HUES48 (cell line): ENCODE results near the gene MS4A14.
"Not testable (repeated sequence)": the region's sequence is repeated elsewhere in the genome, so short reads cannot be mapped to it uniquely, and the experiment has no call there.

Source experiments
- H3K27ac ChIP-seq: one replicate; pipeline ENCODE4 v1.7.0; 2013; ENCODE audit warnings: low read depth, low read length, inconsistent platforms
- H3K27me3 ChIP-seq: 2 replicates; pipeline ENCODE4 v1.6.1; 2013; ENCODE audit warnings: mild to moderate bottlenecking, low read length; ENCODE audit not compliant: control insufficient read depth, insufficient read depth
- H3K36me3 ChIP-seq: 2 replicates; pipeline ENCODE4 v1.6.1; 2013; ENCODE audit warnings: low read length; ENCODE audit not compliant: control insufficient read depth, insufficient read depth
- H3K4me1 ChIP-seq: 2 replicates; pipeline ENCODE4 v1.6.1; 2013; ENCODE audit warnings: mild to moderate bottlenecking, low read length; ENCODE audit not compliant: control insufficient read depth, insufficient read depth
- H3K4me3 ChIP-seq: 2 replicates; pipeline ENCODE4 v1.5.1; 2013; ENCODE audit warnings: mild to moderate bottlenecking, low read depth, low read length
- H3K9ac ChIP-seq: 2 replicates; pipeline ENCODE4 v1.6.1; 2013; ENCODE audit warnings: mild to moderate bottlenecking, low read depth, low read length, moderate library complexity
- H3K9me3 ChIP-seq: 2 replicates; pipeline ENCODE4 v1.6.1; 2013; ENCODE audit warnings: low read length; ENCODE audit not compliant: control insufficient read depth, insufficient read depth

Gene MS4A14

DNA sequence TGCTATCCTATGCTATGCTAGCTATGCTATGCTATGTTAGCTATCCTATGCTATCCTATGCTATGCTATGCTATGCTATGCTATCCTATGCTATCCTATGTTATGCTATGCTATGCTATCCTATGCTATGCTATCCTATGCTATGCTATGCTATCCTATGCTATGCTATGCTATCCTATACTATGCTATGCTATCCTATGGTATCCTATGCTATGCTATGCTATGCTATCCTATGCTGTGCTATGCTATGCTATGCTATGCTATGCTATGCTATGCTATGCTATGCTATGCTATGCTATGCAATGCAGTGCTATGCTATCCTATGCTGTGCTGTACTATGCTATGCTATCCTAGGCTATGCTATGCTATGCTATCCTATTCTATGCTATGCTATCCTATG, 50.8 kb downstream of the MS4A14 start:
- no peaks in the 10 kb centered on the region for H3K36me3 ChIP-seq
- H3K27ac ChIP-seq = no peak overlapping the region
- H3K4me3 ChIP-seq = no peak overlapping the region
- peaks cover 19% of the 10 kb centered on the region; the same call in 1 of the 2 replicates for H3K9me3 ChIP-seq
- no peaks in the 10 kb centered on the region for H3K4me1 ChIP-seq
- no peak overlapping the region for H3K9ac ChIP-seq
- no peaks in the 10 kb centered on the region for H3K27me3 ChIP-seq

DNA sequence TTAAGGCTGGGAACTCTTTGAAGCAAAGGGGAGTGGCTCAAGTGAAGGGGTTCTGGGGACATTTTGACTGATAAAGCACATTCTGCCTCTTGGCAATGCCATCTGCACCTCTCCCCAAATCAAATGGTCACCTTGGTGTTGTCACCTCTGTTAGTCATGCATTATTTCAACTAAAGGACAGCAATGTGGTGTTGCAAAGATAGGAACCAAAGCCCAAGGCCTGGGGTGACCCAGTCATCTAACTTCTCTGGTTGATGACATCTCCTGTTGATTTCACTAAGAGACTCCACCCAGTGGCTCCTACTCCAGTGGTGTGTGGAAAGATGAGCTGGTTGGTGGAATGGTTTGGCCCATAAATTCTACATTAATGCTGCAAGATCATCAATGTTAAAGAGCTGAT, 51.6 kb downstream of the MS4A14 start:
- no peak overlapping the region for H3K27ac ChIP-seq
- H3K36me3 ChIP-seq = no peaks in the 10 kb centered on the region
- no peaks in the 10 kb centered on the region for H3K4me1 ChIP-seq
- no peaks in the 10 kb centered on the region for H3K27me3 ChIP-seq
- peaks cover 23% of the 10 kb centered on the region; the same call in 1 of the 2 replicates for H3K9me3 ChIP-seq
- no peak overlapping the region for H3K4me3 ChIP-seq
- H3K9ac ChIP-seq = no peak overlapping the region

DNA sequence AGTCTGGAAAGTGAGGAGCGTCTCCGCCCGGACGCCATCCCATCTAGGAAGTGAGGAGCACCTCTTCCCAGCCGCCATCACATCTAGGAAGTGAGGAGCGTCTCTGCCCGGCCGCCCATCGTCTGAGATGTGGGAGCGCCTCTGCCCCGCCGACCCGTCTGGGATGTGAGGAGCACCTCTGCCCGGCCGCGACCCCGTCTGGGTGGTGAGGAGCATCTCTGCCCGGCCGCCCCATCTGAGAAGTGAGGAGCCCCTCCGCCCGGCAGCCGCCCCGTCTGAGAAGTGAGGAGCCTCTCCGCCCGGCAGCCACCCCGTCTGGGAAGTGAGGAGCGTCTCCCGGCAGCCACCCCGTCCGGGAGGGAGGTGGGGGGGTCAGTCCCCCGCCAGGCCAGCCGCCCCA, 54.9 kb downstream of the MS4A14 start:
- not testable (repeated sequence) for H3K9ac ChIP-seq, H3K36me3 ChIP-seq, H3K4me1 ChIP-seq, H3K4me3 ChIP-seq, H3K27me3 ChIP-seq, H3K27ac ChIP-seq
- peaks cover 23% of the 10 kb centered on the region for H3K9me3 ChIP-seq

DNA sequence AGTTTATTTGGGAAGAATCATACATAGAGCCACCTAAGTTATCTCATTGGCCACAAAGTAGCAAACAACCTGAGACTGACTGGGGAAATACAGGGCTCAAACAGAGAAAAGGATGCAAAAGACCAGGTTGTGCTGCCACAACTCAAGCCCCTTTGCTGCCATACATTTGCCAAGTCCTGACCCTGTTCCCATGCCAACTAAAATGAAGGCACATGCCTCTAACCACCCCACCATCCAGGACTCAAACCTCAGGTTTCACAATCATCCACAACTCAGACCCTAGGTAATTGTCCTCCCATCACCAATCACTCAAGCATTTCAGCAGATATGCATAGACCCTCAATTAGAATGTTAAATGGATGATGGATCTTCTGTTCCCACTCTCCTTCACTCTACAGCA, 58.0 kb downstream of the MS4A14 start:
- H3K9me3 ChIP-seq = peaks cover 12% of the 10 kb centered on the region; the same call in 1 of the 2 replicates
- H3K9ac ChIP-seq = no peak overlapping the region
- H3K36me3 ChIP-seq = no peaks in the 10 kb centered on the region
- no peak overlapping the region for H3K4me3 ChIP-seq
- no peaks in the 10 kb centered on the region for H3K27me3 ChIP-seq
- H3K4me1 ChIP-seq = no peaks in the 10 kb centered on the region
- no peak overlapping the region for H3K27ac ChIP-seq

DNA sequence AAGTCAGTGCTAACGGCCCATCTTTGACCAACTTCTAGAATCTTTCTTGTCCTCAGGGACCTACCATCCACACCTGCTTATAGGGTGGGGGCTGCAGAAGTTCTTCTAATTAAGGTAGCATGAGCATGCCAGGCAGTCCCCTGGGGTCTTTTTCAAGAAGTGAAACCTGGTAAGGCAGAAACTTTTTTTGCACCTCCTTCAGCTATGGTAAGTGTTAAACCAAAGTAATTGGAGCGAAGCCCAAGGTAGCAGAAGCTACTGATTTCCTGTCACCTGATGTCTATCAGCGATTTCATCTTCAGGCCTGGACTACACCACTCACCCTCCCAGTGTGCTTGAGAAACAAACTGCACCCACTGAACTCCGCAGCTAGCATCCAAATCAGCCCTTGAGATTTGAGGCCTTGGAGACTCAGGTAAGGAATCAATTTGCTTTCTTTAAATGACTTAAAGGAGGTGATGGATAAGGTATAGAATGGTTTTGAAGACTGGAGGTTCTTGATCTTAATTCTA, 59.3 kb downstream of the MS4A14 start, which contains the start of gene MS4A1:
MS4A1 (plus strand) TSS at position 317 of the 512 bp plus-strand sequence. CDS start 6,528 bp downstream, outside the sequence.
- Histone ChIP-seq H3K36me3 (no peaks in the 10 kb centered on the region), H3K9ac (no peak within 1 kb of the TSS), H3K27me3 (no peaks in the 10 kb centered on the region), H3K4me1 (no peaks in the 10 kb centered on the region), H3K9me3 (peaks cover 4% of the 10 kb centered on the region; the same call in 1 of the 2 replicates), H3K4me3 (no peak within 1 kb of the TSS), H3K27ac (no peak within 1 kb of the TSS)

DNA sequence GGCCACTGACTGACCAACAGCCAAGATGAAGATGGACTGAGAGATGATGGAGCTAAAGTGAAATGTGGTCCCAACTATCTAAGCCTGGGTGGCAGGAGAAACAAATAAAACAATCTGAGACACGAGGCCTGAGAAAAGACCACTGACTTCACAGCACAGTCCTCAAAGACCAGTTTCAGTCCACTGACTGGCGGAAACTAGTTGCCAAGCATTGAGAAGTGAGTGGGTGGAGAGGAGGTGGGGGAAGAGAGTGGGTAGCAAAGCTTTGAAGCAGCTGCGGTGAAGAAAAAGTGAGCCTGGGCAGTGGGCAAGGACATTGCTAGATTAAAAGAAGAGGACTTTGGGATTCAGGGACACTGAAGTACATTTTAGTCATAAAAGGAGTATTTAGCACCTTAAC, 61.3 kb downstream of the MS4A14 start:
- H3K27me3 ChIP-seq = no peaks in the 10 kb centered on the region
- H3K4me3 ChIP-seq = no peak overlapping the region
- no peak overlapping the region for H3K9ac ChIP-seq
- peaks cover 3% of the 10 kb centered on the region; the same call in 1 of the 2 replicates for H3K9me3 ChIP-seq
- H3K36me3 ChIP-seq = no peaks in the 10 kb centered on the region
- no peak overlapping the region for H3K27ac ChIP-seq
- no peaks in the 10 kb centered on the region for H3K4me1 ChIP-seq

DNA sequence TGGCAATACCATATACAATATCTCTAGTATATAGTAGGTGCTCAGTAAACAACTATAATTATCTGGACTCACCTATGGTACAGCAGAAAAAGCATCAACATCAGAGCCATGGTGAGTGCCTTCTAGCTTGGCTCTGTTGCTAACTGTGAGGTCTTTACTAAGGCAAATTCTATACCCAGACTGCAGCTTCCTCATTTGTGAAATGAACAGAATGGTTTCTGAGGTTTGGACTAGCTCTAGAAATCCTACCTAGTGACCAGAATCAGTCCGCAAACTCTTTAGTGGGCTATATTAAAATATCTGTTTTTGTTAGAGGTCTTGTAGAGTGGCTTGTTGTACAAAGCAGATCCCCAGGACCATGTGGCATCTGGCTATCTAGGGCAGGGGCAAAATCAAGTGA, 63.1 kb downstream of the MS4A14 start:
- Histone ChIP-seq H3K9ac (no peak overlapping the region), H3K9me3 (no peaks in the 10 kb centered on the region; the same call in 1 of the 2 replicates)

More for the DNA sequence above, 63.1 kb downstream of the MS4A14 start:
- Histone ChIP-seq H3K4me3 (no peak overlapping the region), H3K4me1 (no peaks in the 10 kb centered on the region), H3K36me3 (no peaks in the 10 kb centered on the region), H3K27ac (no peak overlapping the region), H3K27me3 (no peaks in the 10 kb centered on the region)
